GM06990 (cell line): ENCODE measurements around the gene PLAC8L1.
A peak's percentile ranks its signal among the peaks of the same experiment; 100 is the strongest.

Source experiments
- DNase-seq: peaks from one replicate; pipeline ENCODE4 v3.0.0-alpha.2; 2011; ENCODE audit not compliant: insufficient read length; ENCODE audit errors: extremely low read depth
- H3K27me3 ChIP-seq: replicated peaks from 2 replicates; pipeline ENCODE4 v1.6.0; 2011; ENCODE audit warnings: low read length; ENCODE audit not compliant: control insufficient read depth, insufficient read depth
- H3K36me3 ChIP-seq: 2 replicates; pipeline ENCODE4 v1.5.1; 2011; ENCODE audit warnings: low read length; ENCODE audit not compliant: control insufficient read depth, insufficient read depth
- H3K4me3 ChIP-seq: replicated peaks from 2 replicates; pipeline ENCODE4 v1.5.1; 2011; ENCODE audit warnings: low read depth, mild to moderate bottlenecking, control low read depth, low read length
- CTCF ChIP-seq: IDR thresholded peaks from 2 replicates; pipeline ENCODE4 v1.5.1; 2011; ENCODE audit warnings: low read length, control low read depth, mild to moderate bottlenecking, inconsistent platforms; ENCODE audit not compliant: insufficient read depth, poor library complexity, severe bottlenecking

The PLAC8L1 gene

GRCh38 chr5:146050086-146050485 lies 55.3 kb downstream of the PLAC8L1 start:
- peaks cover 5% of the 10 kb centered on the region for H3K27me3 ChIP-seq
- no peak for DNase-seq
- no peak overlapping the region for H3K4me3 ChIP-seq
- no peak for TF ChIP-seq CTCF
- H3K36me3 ChIP-seq: no peaks in the 10 kb centered on the region

GRCh38 chr5:146049704-146050026 lies 55.7 kb downstream of the PLAC8L1 start:
- DNase-seq: no peak
- H3K27me3 ChIP-seq: peaks cover 5% of the 10 kb centered on the region
- no peaks in the 10 kb centered on the region for H3K36me3 ChIP-seq
- TF ChIP-seq CTCF: no peak
- H3K4me3 ChIP-seq: no peak overlapping the region

- Histone ChIP-seq H3K4me3 (no peak overlapping the region), H3K27me3 (peaks cover 5% of the 10 kb centered on the region), H3K36me3 (no peaks in the 10 kb centered on the region)
- peak; percentile 58 for TF ChIP-seq CTCF
- no peak for DNase-seq
Measured at GRCh38 chr5:146048994-146049703, 56.2 kb downstream of the PLAC8L1 start.

- DNase-seq: no peak
Measured at GRCh38 chr5:146047396-146047795, 58.0 kb downstream of the PLAC8L1 start.

DNA sequence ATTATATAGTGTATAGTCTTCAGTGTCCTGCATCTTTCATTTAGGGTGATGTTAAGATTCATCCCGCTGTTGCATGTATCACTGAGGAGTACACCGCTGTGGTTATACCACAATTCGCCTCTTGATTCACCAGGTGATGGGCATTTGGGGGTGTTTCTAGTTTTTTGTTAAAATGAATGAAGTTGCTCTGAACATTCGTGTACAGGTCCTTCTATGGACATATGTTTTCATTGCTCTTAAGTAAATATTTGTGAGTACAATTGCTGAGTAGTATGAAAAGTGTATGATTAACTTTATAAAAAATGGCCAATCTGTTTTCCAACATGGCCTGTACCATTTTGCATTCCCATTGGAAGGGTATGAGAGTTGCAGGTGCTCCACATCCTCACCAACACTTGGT lies 61.7 kb downstream of the PLAC8L1 start:
- peaks cover 5% of the 10 kb centered on the region for H3K27me3 ChIP-seq
- no peaks in the 10 kb centered on the region for H3K36me3 ChIP-seq
- TF ChIP-seq CTCF: no peak
- DNase-seq: no peak
- H3K4me3 ChIP-seq: no peak overlapping the region

More at GRCh38 chr5:146047396-146047795, 58.0 kb downstream of the PLAC8L1 start:
- TF ChIP-seq CTCF: no peak
- Histone ChIP-seq H3K36me3 (no peaks in the 10 kb centered on the region), H3K4me3 (no peak overlapping the region), H3K27me3 (peaks cover 5% of the 10 kb centered on the region)
